IPS DF 19.7 (cell line): Measurements from ENCODE around the gene LIG1.

Source experiments
- DNase-seq: peaks from one replicate; pipeline ENCODE4 v3.0.0-alpha.2; 2013; ENCODE audit warnings: low read depth, low spot score

LIG1 gene

GRCh38 chr19:48182434-48182833 lies 12.3 kb upstream of the LIG1 start:
- DNase-seq, result no peak

- no peak for DNase-seq
Measured at GRCh38 chr19:48181505-48181904, 11.4 kb upstream of the LIG1 start.

GRCh38 chr19:48176226-48176625 lies 6.1 kb upstream of the LIG1 start:
- no peak for DNase-seq

GRCh38 chr19:48175578-48175977 lies 5.4 kb upstream of the LIG1 start:
- DNase-seq, result no peak

- DNase-seq, result no peak
Measured at GRCh38 chr19:48174445-48175030, 4.4 kb upstream of the LIG1 start.

- no peak for DNase-seq
Measured at GRCh38 chr19:48171710-48172109, 1.6 kb upstream of the LIG1 start.

GRCh38 chr19:48170817-48171347 lies 738 bp upstream of the LIG1 start:
- no peak for DNase-seq

GRCh38 chr19:48169578-48169938 lies 586 bp downstream of the LIG1 start:
- DNase-seq, result no peak

- no peak for DNase-seq
Measured at GRCh38 chr19:48168689-48169088, 1.5 kb downstream of the LIG1 start.

- no peak for DNase-seq
Measured at GRCh38 chr19:48158210-48158790, 11.8 kb downstream of the LIG1 start.

GRCh38 chr19:48154003-48154402 lies 16.1 kb downstream of the LIG1 start:
- no peak for DNase-seq

- DNase-seq, result no peak
Measured at GRCh38 chr19:48152551-48152950, 17.6 kb downstream of the LIG1 start.

- DNase-seq, result no peak
Measured at GRCh38 chr19:48149430-48149829, 20.7 kb downstream of the LIG1 start.

GRCh38 chr19:48148576-48148975 lies 21.6 kb downstream of the LIG1 start:
- no peak for DNase-seq

GRCh38 chr19:48147597-48148175 lies 22.5 kb downstream of the LIG1 start:
- no peak for DNase-seq

GRCh38 chr19:48139053-48139452 lies 31.1 kb downstream of the LIG1 start:
- DNase-seq, result no peak

- no peak for DNase-seq
Measured at GRCh38 chr19:48137411-48137810, 32.7 kb downstream of the LIG1 start.

- DNase-seq, result no peak
Measured at GRCh38 chr19:48136547-48136946, 33.6 kb downstream of the LIG1 start.

GRCh38 chr19:48135411-48135810 lies 34.7 kb downstream of the LIG1 start:
- DNase-seq, result no peak

GRCh38 chr19:48133094-48133493 lies 37.0 kb downstream of the LIG1 start:
- no peak for DNase-seq

GRCh38 chr19:48127561-48127960 lies 42.6 kb downstream of the LIG1 start:
- DNase-seq, result no peak

- no peak for DNase-seq
Measured at GRCh38 chr19:48123907-48124651, 46.1 kb downstream of the LIG1 start.

GRCh38 chr19:48122421-48122820 lies 47.7 kb downstream of the LIG1 start:
- no peak for DNase-seq
